Spleen (tissue), 11 donors: ENCODE data around the gene OXTR. TPM values are rescaled to one million over a fixed set of nuclear protein-coding genes. Genes with fewer than 3 reads are reported as not detected.
"Not testable (repeated sequence)": the region's sequence is repeated elsewhere in the genome, so short reads cannot be mapped to it uniquely, and the experiment has no call there.

Experiments
- DNase-seq: peaks from one replicate; pipeline ENCODE4 v3.0.0-alpha.2; 2020
- H3K27ac ChIP-seq, 8 donors: fragments of 200-600 bp; sonication (generic) in 7 of 8; 1 replicate in 4 of 8; 2 replicates in 4 of 8; pipeline versions ENCODE4 v1.5.0 to v1.8.0; 2016 to 2021; ENCODE audit warnings: inconsistent platforms in 4 of 8, mild to moderate bottlenecking in 4 of 8, moderate library complexity in 1 of 8
- H3K27me3 ChIP-seq, 7 donors: fragments of 200-600 bp; sonication (generic) in 6 of 7; replicated peaks in 1 of 7; 1 replicate in 4 of 7; 2 replicates in 3 of 7; pipeline versions ENCODE4 v1.5.0 to v1.8.0; 2016 to 2021; ENCODE audit warnings: inconsistent platforms in 3 of 7, mild to moderate bottlenecking in 1 of 7
- H3K36me3 ChIP-seq, 6 donors: fragments of 200-600 bp; sonication (generic) in 5 of 6; 1 replicate in 4 of 6; 2 replicates in 2 of 6; pipeline versions ENCODE4 v1.5.0 to v1.8.0; 2016 to 2021; ENCODE audit warnings: inconsistent platforms in 2 of 6
- H3K4me1 ChIP-seq, 6 donors: fragments of 200-600 bp; sonication (generic) in 5 of 6; 1 replicate in 3 of 6; 2 replicates in 3 of 6; pipeline versions ENCODE4 v1.5.0 to v1.8.0; 2016 to 2021; ENCODE audit warnings: inconsistent platforms in 3 of 6
- H3K4me3 ChIP-seq, 8 donors: fragments of 200-600 bp; sonication (generic) in 7 of 8; 1 replicate in 4 of 8; 2 replicates in 4 of 8; pipeline versions ENCODE4 v1.5.0 to v1.8.0; 2016 to 2021; ENCODE audit warnings: inconsistent platforms in 4 of 8, mild to moderate bottlenecking in 4 of 8, moderate library complexity in 2 of 8
- H3K9me3 ChIP-seq, 8 donors: fragments of 200-600 bp; sonication (generic) in 7 of 8; 1 replicate in 4 of 8; 2 replicates in 4 of 8; pipeline versions ENCODE4 v1.5.0 to v1.8.0; 2016 to 2021; ENCODE audit warnings: inconsistent platforms in 4 of 8
- POLR2A ChIP-seq, 3 donors: fragments of 450-650 bp; IDR thresholded peaks; one replicate each; pipeline ENCODE4 v1.5.1; 2017; ENCODE audit warnings: antibody characterized with exemption in 3 of 3, mild to moderate bottlenecking in 1 of 3
- POLR2AphosphoS5 ChIP-seq, 3 donors: sonication (generic); formaldehyde crosslinking; IDR thresholded peaks; one replicate each; pipeline ENCODE4 v1.5.1; 2017; ENCODE audit warnings: antibody characterized with exemption in 3 of 3
- WGBS, 5 donors: extraction: QIAGEN DNeasy Blood & Tissue Kit in 3 of 5; methylation state at CpG; one replicate each; pipeline versions ENCODE4 v1.1.5 to v1.1.7; 2013 to 2018; 5-methylcytosine and 5-hydroxymethylcytosine counted together
- intact Hi-C: fragments of 100-400 bp; cut with DNase I; formaldehyde crosslinking; loops from one replicate; pipeline ENCODE4 v1.15.0; 2023; ENCODE audit warnings: low total_unique reads
- polyA plus RNA-seq, 3 donors: library from polyadenylated mRNA; stranded (reverse); fragments of 200-250 nt; gene quantifications; one replicate each; pipeline ENCODE4 v1.2.1, GENCODE V29; 2013
- total RNA-seq, 7 donors: library from RNA; depleted of rRNA in 3 of 7; stranded (reverse); fragments of >200 nt in 3 of 7; fragmentation: NEBNext Ultra II Directional in 4 of 7; extraction: Animal tissue kit (Norgen Biotek cat#: 25700) in 4 of 7; gene quantifications; one replicate each; pipeline versions ENCODE4 v1.1.0 to v1.2.1, GENCODE V29; 2016 to 2021
- TF ChIP-seq, protein P1 (sequence below), 11 experiments: fragments of 200-600 bp in 7 of 11; fragments of 450-650 bp in 4 of 11; sonication (generic) in 4 of 11; IDR thresholded peaks in 8 of 11; conservative IDR thresholded peaks in 3 of 11; 1 replicate in 7 of 11; 2 replicates in 4 of 11; pipeline versions ENCODE4 v1.4.0 to v1.8.0; 2016 to 2021; ENCODE audit warnings: antibody characterized with exemption in 11 of 11, inconsistent platforms in 4 of 11, mild to moderate bottlenecking in 1 of 11
- donor health status: healthy with polysubstance abuse.
- donor health status: DM: no; HTN: no; CAD: no; lungs with moderate emphysema.
- donor health status: DM: no; HTN: no; CAD: no.
- donor health status: Bipolar disorder and iron deficiency.
- donor health status: healthy.
- donor health status: DM: no; HTN: no; CAD: no.
- donor health status: DM: yes; HTN: yes; CAD: no.

Gene OXTR
- total and polyA plus RNA-seq, 10 donors: 0.19 to 1.4 (median 0.43) TPM

DNA sequence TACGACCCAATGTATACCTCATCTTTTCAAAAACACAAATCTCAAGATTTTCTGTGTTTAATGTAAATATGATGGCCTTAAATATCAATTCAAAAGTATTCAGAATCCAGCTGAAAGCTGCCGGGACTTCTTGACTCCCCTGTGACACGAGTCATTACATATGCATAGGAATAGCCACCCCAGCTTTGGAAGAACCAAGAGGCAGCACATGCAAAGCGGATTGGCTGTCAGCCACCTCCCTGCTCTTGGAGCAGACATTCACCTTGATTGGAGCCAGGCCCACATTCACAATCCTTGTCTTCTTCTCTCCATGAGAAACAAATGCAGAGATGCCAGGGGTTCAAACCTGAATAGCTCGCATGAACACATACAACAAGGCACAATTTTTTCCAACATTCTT is 46.6 kb downstream of the OXTR start:
- H3K36me3 ChIP-seq: no peaks in the 10 kb centered on the region
- WGBS, 5 donors: 74 to 82% (median 79%) methylated on average over 5 of the region's 5 CpGs
- TF ChIP-seq, protein P1, sequence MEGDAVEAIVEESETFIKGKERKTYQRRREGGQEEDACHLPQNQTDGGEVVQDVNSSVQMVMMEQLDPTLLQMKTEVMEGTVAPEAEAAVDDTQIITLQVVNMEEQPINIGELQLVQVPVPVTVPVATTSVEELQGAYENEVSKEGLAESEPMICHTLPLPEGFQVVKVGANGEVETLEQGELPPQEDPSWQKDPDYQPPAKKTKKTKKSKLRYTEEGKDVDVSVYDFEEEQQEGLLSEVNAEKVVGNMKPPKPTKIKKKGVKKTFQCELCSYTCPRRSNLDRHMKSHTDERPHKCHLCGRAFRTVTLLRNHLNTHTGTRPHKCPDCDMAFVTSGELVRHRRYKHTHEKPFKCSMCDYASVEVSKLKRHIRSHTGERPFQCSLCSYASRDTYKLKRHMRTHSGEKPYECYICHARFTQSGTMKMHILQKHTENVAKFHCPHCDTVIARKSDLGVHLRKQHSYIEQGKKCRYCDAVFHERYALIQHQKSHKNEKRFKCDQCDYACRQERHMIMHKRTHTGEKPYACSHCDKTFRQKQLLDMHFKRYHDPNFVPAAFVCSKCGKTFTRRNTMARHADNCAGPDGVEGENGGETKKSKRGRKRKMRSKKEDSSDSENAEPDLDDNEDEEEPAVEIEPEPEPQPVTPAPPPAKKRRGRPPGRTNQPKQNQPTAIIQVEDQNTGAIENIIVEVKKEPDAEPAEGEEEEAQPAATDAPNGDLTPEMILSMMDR (IDR thresholded peaks at IDR 0.05 in 8 of 11, conservative IDR thresholded peaks at IDR 0.05 in 3 of 11): no peak
- TF ChIP-seq POLR2A (IDR thresholded peaks at IDR 0.05) (no peak), POLR2AphosphoS5 (IDR thresholded peaks at IDR 0.05) (no peak)
- peaks cover 0 to 11% (median 9%) of the 10 kb centered on the region in 8 donors for H3K9me3 ChIP-seq
- H3K4me1 ChIP-seq: no peaks in the 10 kb centered on the region
- DNase-seq: no peak
- H3K27ac ChIP-seq: no peak overlapping the region
- no peak overlapping the region for H3K4me3 ChIP-seq
- intact Hi-C loops: no loop called here
- H3K27me3 ChIP-seq: peaks cover 0 to 3% (median 0%) of the 10 kb centered on the region in 7 donors

DNA sequence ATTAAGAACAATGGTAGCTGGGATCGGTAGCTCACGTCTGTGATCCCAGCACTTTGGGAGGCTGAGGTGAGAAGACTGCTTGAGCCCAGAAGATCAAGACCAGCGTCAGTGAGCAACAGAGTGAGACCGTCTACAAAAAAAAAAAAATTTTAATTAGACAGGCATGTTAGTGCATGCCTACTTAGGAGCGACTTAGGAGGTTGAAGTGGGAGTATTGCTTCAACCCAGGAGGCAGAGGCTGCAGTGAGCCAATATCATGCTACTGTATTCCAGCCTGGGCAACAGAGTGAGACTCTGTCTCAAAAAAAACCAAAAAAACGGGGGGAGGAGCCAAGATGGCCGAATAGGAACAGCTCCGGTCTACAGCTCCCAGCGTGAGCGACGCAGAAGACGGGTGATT is 53.7 kb downstream of the OXTR start:
- WGBS, 5 donors: 81 to 93% (median 90%) methylated on average over 10 to 12 of the region's 12 CpGs
- H3K4me1 ChIP-seq, H3K4me3 ChIP-seq, intact Hi-C loops, H3K27me3 ChIP-seq, H3K27ac ChIP-seq, DNase-seq, H3K36me3 ChIP-seq, H3K9me3 ChIP-seq: not testable (repeated sequence)

DNA sequence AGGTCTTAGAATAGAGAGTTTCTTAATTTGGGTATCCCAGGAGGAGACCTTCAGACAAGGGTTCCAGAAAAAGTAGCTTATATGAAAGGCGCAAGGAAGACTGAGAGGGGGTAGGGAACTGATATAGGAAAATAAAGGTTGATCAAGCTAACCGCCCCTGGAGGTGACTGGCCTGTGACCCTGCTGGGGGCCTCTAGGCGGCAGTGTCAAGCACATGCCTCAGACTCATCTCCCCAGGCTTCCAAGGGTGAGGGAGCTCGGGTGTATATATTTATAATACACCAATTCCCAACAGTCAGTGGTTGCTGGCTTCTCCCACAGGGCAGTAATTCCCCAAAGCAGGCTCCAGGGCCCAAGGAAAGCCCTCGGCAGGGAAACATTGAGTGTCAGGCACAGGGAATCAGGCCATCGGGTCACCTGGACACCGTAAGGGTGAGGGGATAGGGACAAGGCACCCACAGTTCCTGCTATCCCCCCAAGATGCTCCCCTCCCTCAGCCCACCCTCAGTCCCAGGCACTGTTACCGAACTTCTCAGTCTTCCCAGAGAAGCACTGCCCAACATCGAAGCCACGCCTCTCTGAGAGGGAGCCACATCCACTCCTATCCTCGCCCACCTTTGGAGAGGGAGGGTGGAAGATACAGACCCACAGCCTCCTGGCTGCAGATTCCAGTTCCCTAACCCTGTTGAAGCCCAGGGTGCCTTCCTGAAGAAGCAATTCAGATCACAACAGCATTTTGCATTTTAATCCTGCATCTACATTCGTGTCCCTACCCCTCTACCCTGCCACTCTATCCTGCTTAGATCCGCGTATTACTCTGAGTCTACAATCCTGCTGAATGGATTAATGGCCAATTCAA is 55.3 kb downstream of the OXTR start:
- TF ChIP-seq POLR2AphosphoS5 (IDR thresholded peaks at IDR 0.05): no peak
- DNase-seq: no peak
- no peaks in the 10 kb centered on the region for H3K4me1 ChIP-seq
- WGBS, 5 donors: 77 to 84% (median 79%) methylated on average over 14 of the region's 14 CpGs
- H3K27ac ChIP-seq: no peak overlapping the region
- H3K36me3 ChIP-seq: no peaks in the 10 kb centered on the region
- no peaks in the 10 kb centered on the region for H3K27me3 ChIP-seq
- no peaks in the 10 kb centered on the region for H3K9me3 ChIP-seq
- intact Hi-C loops: no loop called here
- no peak overlapping the region for H3K4me3 ChIP-seq

DNA sequence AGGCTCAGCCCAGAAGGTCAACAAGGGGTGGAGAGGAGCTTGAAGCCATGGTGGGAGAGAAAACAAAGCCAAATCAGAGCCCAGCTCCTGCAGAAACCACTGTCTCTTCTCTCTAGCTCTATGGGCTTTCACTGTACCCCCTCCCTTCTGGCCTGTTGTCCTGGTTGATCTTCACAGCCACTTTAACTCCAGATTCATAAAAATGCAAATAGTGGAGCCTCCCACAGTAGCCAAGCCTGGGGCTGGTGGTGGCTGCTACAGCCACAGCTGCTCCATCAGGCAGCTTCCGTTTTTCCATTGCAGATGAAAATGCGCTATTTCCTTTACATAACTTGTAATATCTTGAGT is 56.5 kb downstream of the OXTR start:
- Histone ChIP-seq H3K4me3 (no peak overlapping the region), H3K27ac (no peak overlapping the region), H3K36me3 (no peaks in the 10 kb centered on the region), H3K9me3 (no peaks in the 10 kb centered on the region), H3K4me1 (no peaks in the 10 kb centered on the region), H3K27me3 (no peaks in the 10 kb centered on the region)
- 74 to 86% (median 78%) methylated on average over 2 of the region's 2 CpGs for WGBS, 5 donors
- DNase-seq: no peak
- intact Hi-C loops: no loop called here
- TF ChIP-seq POLR2A (IDR thresholded peaks at IDR 0.05) (no peak), POLR2AphosphoS5 (IDR thresholded peaks at IDR 0.05) (no peak)
- TF ChIP-seq, protein P1 (IDR thresholded peaks at IDR 0.05 in 8 of 11, conservative IDR thresholded peaks at IDR 0.05 in 3 of 11): no peak

DNA sequence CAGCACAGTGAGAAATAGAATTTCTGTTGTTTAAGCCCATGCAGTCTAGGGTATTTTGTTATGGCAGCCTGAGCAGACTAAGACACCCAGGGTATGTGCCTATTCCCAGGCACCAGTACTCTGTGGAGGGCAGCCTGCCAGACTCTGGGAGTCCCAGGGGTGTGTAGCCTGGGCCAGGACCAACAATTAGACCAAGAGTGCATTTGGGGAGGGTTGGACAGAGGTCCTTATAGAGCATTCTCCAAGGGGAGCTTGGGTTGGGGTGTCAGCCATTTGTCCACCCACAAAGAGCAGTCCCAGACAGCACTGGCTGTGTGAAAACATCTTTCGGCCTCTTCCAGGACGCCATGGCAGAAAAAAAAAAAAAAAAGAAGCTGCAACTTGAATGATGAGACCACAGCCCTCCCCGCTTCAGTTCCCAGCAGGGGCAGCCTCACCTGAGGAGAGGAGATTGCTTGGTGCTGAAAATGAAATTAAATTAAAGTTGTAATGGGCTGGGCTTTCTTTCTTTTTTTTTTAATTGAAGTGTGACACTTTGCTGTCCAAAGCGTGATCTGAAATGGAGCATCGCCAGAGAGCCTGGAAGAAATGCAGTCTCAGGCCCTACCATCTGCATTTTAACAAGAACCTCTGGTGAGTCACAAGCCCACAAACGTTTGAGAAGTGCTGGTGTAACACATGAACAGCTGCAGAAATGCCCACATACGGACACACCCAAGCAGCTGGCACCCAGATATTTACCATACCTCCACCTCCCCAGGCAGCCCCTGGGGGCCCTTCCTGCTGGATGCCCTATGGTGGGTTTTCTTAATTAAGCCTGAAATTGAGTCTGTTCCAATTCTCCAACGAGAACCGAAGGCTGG is 57.1 kb downstream of the OXTR start:
- Histone ChIP-seq H3K27me3 (no peaks in the 10 kb centered on the region), H3K36me3 (no peaks in the 10 kb centered on the region), H3K4me3 (no peak overlapping the region), H3K4me1 (no peaks in the 10 kb centered on the region), H3K27ac (no peak overlapping the region), H3K9me3 (peaks cover 0 to 1% (median 0%) of the 10 kb centered on the region in 8 donors)
- 54 to 72% (median 65%) methylated on average over 8 to 9 of the region's 9 CpGs for WGBS, 5 donors
- peak; percentile 43 for DNase-seq
- intact Hi-C loops: no loop called here
- TF ChIP-seq POLR2AphosphoS5 (IDR thresholded peaks at IDR 0.05) (no peak), POLR2A (IDR thresholded peaks at IDR 0.05) (no peak)
- TF ChIP-seq, protein P1 (IDR thresholded peaks at IDR 0.05 in 8 of 11, conservative IDR thresholded peaks at IDR 0.05 in 3 of 11): no peak
